ENCODE measurements around the gene PTPRD.
"Not testable (repeated sequence)": the region's sequence is repeated elsewhere in the genome, so short reads cannot be mapped to it uniquely, and the experiment has no call there.

Gene PTPRD

GRCh38 chr9:9102295-9102694, 1510.5 kb downstream of the PTPRD start:
- no peak for DNase-seq

DNA sequence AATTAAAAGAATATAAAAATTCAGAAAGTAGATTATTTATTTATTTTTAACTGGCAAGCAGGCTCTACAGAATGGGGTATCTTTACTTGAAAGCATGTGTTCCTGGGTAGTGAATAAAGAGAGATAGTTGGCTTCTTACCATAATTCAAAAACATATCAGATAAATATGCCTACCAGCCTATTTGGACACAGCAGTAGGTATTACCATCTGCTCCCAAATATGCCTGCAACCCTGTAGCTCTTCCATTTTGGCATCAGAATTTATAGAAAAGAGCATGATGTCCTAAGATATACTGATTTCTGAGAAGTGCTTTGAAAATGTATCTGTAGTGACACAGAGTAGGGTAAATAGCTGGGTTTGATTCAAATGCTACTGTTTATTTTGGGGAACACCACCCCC, 1512.7 kb downstream of the PTPRD start:
- no peak for DNase-seq

- DNase-seq: no peak
These were observed 1513.2 kb downstream of the PTPRD start for GRCh38 chr9:9099646-9100045.

- DNase-seq: not testable (repeated sequence)
These were observed 1515.5 kb downstream of the PTPRD start for GRCh38 chr9:9097254-9097653.

GRCh38 chr9:9091387-9091786, 1521.4 kb downstream of the PTPRD start:
- DNase-seq: peak; percentile 6

DNA sequence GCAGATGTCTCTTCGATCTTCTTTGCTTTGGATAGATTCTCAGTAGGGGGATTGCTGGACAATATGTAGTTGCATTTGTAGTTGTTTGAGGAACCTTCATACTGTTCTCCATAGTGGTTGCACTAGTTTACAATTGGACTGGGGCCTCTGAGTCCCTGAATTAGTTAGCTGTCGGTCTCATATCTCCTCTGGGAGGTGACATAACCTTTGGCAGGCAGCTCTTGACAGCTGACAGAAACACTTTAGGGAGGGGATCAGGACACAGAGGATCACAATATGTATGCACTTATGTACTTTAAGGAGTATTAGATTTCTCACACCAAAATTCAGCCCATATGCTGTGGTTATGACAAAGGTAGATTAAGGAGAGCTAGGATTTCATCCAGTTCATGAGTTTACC, 1533.3 kb downstream of the PTPRD start:
- DNase-seq: no peak

- no peak for DNase-seq
These were observed 1534.5 kb downstream of the PTPRD start for GRCh38 chr9:9078301-9078700.

- no peak for DNase-seq
These were observed 1551.2 kb downstream of the PTPRD start for GRCh38 chr9:9061627-9062026.

- no peak for DNase-seq
These were observed 1558.3 kb downstream of the PTPRD start for GRCh38 chr9:9054354-9054992.

- DNase-seq: no peak
These were observed 1567.2 kb downstream of the PTPRD start for GRCh38 chr9:9045572-9045971.

- no peak for DNase-seq
These were observed 1567.7 kb downstream of the PTPRD start for GRCh38 chr9:9045072-9045471.

- DNase-seq: not testable (repeated sequence)
These were observed 1569.0 kb downstream of the PTPRD start for GRCh38 chr9:9043788-9044187.

DNA sequence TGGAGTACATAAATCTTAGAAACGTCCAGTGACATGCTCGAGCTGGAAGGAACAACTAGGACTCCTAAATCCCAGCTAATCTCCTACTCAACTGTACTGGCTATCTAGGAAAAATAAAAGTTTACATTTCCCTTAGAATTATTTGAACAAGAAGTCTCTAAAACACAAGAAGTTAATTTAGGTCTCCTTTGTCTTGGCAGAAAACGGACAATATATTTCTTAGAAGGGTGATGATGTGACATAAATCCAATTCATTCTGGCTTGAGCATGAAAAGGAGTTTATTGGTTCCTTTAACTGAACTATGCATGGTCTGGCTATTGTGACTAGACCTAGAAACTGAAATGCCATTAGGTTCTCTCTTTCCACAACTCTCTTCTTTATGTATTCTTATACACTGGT, 1571.0 kb downstream of the PTPRD start:
- DNase-seq: no peak

GRCh38 chr9:9033022-9033421, 1579.8 kb downstream of the PTPRD start:
- no peak for DNase-seq

DNA sequence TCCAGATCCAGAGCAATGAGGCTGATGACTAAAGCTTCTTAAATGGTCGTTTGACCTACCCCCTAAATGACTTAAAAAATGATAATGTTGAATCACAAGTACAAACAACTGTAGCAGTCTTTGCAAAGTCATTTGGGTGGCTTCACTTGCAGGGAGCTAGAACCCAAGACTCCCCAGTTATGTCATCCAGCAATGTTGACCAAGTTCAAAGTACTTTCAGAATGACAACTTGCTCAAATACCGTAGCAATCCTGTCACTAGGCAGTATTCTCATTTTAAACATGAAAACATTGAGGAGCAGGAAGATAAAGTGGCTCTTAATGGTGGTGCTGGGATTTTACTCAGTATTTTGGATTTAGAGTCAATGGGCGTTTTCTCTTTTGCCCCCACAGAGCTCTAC, 1596.2 kb downstream of the PTPRD start:
- DNase-seq: no peak

- DNase-seq: peak; percentile 3
These were observed 1608.0 kb downstream of the PTPRD start for GRCh38 chr9:9004810-9005209.

GRCh38 chr9:9002826-9003583, 1609.8 kb downstream of the PTPRD start:
- peak; percentile 51 for DNase-seq

DNA sequence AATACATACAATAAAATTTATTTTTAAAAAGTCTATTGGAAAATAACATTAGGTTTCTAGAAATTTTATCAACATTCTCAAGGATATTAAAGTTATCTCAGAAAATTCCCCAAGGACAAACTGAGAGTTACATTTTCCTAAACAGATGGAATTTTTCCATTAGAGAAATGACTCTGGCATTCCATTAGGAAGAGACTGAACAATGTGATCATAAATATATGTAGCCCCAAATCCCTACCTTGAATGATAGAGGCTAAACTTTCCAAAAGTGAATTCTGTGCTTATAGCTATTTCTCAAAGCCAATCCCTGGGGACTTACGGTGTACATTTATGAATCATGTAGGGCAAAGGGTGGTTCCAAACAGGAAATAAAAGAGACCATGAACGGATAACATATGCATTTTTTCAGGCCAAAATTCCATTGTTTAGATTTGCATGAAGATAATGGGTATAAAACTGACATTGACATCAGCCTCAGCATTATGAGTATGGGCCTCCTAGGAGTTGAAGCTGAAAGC, 1632.2 kb downstream of the PTPRD start:
- DNase-seq: peak; percentile 82

GRCh38 chr9:8978334-8978733, 1634.5 kb downstream of the PTPRD start:
- DNase-seq: no peak

DNA sequence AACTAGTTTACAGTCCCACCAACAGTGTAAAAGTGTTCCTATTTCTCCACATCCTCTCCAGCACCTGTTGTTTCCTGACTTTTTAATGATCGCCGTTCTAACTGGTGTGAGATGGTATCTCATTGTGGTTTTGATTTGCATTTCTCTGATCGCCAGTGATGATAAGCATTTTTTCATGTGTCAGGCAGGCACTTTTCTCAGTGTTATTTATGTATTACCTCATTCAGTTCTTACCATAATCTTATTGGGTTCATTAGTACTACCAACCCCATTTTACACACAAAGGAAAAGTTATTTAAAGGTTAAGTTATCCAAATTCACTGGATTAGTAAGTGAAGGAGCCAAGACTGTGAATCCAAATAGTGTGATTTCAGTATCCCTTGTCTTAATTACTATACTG, 1644.5 kb downstream of the PTPRD start:
- DNase-seq: not testable (repeated sequence)

- DNase-seq: peak; percentile 25
These were observed 1648.9 kb downstream of the PTPRD start for GRCh38 chr9:8963885-8964284.

- no peak for DNase-seq
These were observed 1650.7 kb downstream of the PTPRD start for GRCh38 chr9:8962084-8962483.

- peak; percentile 26 for DNase-seq
These were observed 1651.5 kb downstream of the PTPRD start for GRCh38 chr9:8961186-8961851.

DNA sequence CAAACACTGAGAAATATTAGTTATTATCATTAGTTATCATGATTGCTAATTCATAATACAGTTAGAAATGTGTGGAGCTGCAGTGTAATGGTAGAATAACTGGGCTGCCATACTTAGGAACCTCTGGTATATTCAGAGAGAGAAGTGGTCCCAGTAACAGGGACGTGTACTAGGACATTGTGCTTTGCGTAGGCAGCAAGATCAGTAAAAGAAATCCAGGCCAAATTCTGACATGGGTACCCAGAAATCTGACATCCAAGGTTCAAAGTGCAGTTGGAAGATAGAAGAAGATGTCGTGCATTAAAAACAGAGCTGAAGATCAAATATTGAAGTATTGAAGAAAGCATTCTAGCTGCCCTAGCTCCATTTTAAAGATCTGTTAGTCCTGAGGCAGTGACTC, 1652.5 kb downstream of the PTPRD start:
- no peak for DNase-seq
